ENCODE measurements around the gene RPS29. TPM values are rescaled to one million over a fixed set of nuclear protein-coding genes. Genes with fewer than 3 reads are reported as not detected.

RPS29 gene
- total and polyA plus RNA-seq, 10 of the 15 experiments (the other 5 are each of a cell fraction or from before 2014, with no cell fraction given), result 2,685 to 10,815 (median 4,359) TPM

DNA sequence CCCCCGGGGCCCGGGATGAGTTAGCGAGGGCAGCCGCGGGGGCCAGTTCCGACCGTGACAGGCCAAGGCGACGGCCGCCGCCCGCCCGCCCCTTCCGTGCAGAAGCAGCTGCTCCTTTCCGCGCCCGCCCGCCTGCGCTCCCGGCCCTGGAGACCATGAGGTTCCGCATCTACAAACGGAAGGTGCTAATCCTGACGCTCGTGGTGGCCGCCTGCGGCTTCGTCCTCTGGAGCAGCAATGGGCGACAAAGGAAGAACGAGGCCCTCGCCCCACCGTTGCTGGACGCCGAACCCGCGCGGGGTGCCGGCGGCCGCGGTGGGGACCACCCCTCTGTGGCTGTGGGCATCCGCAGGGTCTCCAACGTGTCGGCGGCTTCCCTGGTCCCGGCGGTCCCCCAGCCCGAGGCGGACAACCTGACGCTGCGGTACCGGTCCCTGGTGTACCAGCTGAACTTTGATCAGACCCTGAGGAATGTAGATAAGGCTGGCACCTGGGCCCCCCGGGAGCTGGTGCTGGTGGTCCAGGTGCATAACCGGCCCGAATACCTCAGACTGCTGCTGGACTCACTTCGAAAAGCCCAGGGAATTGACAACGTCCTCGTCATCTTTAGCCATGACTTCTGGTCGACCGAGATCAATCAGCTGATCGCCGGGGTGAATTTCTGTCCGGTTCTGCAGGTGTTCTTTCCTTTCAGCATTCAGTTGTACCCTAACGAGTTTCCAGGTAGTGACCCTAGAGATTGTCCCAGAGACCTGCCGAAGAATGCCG, 35.1 kb upstream of the RPS29 start (continued):
- TF ChIP-seq ZBED1 (IDR thresholded peaks at IDR 0.05; ENCODE audit: borderline replicate concordance) (0 out of 2 replicates have a peak, but pooled peaks have one; percentile 16), DPF2 (IDR thresholded peaks at IDR 0.05) (no peak), IKZF1 (conservative IDR thresholded peaks at IDR 0.05) (peak; percentile 76), BRCA1 (IDR thresholded peaks at IDR 0.05; ENCODE audit: low read depth, low read length) (no peak), YY1 (IDR thresholded peaks at IDR 0.05; ENCODE audit: low read depth, low read length) (no peak), ETV6 (conservative IDR thresholded peaks at IDR 0.05 in 1 of 2, IDR thresholded peaks at IDR 0.05 in 1 of 2; ENCODE audit: borderline replicate concordance in 1 of 2, low read depth in 1 of 2) (no peak), ZSCAN29 (IDR thresholded peaks at IDR 0.05) (no peak), MTA2 (IDR thresholded peaks at IDR 0.05; ENCODE audit: low read depth) (no peak), EGR1 (IDR thresholded peaks at IDR 0.05; ENCODE audit: borderline replicate concordance in 1 of 2, low read depth in 2 of 2, low read length in 2 of 2) (no peak), CEBPB (IDR thresholded peaks at IDR 0.05; ENCODE audit: borderline replicate concordance in 1 of 2, low read depth in 2 of 2, low read length in 2 of 2) (no peak), MYB (IDR thresholded peaks at IDR 0.05; ENCODE audit: borderline replicate concordance, low read depth, low read length) (no peak), FOS (IDR thresholded peaks at IDR 0.05; ENCODE audit: borderline replicate concordance, extremely low read depth, insufficient read length) (no peak), SIN3A (IDR thresholded peaks at IDR 0.05; ENCODE audit: low read depth, low read length) (peak; percentile 44; the same call in 1 of the 2 replicates), SRF (IDR thresholded peaks at IDR 0.05; ENCODE audit: low read depth in 2 of 2, low read length in 2 of 2) (no peak), FOXM1 (IDR thresholded peaks at IDR 0.05; ENCODE audit: low read depth, low read length) (no peak), WRNIP1 (IDR thresholded peaks at IDR 0.05; ENCODE audit: borderline replicate concordance, low read depth, low read length) (no peak), RUNX3 (IDR thresholded peaks at IDR 0.05; ENCODE audit: low read length) (no peak), SREBF2 (IDR thresholded peaks at IDR 0.05; ENCODE audit: low read length) (no peak), CHD4 (IDR thresholded peaks at IDR 0.05) (no peak)
- TF ChIP-seq, protein P1, sequence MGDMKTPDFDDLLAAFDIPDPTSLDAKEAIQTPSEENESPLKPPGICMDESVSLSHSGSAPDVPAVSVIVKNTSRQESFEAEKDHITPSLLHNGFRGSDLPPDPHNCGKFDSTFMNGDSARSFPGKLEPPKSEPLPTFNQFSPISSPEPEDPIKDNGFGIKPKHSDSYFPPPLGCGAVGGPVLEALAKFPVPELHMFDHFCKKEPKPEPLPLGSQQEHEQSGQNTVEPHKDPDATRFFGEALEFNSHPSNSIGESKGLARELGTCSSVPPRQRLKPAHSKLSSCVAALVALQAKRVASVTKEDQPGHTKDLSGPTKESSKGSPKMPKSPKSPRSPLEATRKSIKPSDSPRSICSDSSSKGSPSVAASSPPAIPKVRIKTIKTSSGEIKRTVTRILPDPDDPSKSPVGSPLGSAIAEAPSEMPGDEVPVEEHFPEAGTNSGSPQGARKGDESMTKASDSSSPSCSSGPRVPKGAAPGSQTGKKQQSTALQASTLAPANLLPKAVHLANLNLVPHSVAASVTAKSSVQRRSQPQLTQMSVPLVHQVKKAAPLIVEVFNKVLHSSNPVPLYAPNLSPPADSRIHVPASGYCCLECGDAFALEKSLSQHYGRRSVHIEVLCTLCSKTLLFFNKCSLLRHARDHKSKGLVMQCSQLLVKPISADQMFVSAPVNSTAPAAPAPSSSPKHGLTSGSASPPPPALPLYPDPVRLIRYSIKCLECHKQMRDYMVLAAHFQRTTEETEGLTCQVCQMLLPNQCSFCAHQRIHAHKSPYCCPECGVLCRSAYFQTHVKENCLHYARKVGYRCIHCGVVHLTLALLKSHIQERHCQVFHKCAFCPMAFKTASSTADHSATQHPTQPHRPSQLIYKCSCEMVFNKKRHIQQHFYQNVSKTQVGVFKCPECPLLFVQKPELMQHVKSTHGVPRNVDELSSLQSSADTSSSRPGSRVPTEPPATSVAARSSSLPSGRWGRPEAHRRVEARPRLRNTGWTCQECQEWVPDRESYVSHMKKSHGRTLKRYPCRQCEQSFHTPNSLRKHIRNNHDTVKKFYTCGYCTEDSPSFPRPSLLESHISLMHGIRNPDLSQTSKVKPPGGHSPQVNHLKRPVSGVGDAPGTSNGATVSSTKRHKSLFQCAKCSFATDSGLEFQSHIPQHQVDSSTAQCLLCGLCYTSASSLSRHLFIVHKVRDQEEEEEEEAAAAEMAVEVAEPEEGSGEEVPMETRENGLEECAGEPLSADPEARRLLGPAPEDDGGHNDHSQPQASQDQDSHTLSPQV (IDR thresholded peaks at IDR 0.05), result no peak
- TF ChIP-seq, protein P2, sequence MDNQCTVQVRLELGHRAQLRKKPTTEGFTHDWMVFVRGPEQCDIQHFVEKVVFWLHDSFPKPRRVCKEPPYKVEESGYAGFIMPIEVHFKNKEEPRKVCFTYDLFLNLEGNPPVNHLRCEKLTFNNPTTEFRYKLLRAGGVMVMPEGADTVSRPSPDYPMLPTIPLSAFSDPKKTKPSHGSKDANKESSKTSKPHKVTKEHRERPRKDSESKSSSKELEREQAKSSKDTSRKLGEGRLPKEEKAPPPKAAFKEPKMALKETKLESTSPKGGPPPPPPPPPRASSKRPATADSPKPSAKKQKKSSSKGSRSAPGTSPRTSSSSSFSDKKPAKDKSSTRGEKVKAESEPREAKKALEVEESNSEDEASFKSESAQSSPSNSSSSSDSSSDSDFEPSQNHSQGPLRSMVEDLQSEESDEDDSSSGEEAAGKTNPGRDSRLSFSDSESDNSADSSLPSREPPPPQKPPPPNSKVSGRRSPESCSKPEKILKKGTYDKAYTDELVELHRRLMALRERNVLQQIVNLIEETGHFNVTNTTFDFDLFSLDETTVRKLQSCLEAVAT (IDR thresholded peaks at IDR 0.05), result 0 out of 2 replicates have a peak, but pooled peaks have one; percentile 3
- TF ChIP-seq, protein P3, sequence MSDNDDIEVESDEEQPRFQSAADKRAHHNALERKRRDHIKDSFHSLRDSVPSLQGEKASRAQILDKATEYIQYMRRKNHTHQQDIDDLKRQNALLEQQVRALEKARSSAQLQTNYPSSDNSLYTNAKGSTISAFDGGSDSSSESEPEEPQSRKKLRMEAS (IDR thresholded peaks at IDR 0.05; ENCODE audit: low read depth, low read length), result peak; percentile 17; the same call in 1 of the 2 replicates
- TF ChIP-seq, protein P4, sequence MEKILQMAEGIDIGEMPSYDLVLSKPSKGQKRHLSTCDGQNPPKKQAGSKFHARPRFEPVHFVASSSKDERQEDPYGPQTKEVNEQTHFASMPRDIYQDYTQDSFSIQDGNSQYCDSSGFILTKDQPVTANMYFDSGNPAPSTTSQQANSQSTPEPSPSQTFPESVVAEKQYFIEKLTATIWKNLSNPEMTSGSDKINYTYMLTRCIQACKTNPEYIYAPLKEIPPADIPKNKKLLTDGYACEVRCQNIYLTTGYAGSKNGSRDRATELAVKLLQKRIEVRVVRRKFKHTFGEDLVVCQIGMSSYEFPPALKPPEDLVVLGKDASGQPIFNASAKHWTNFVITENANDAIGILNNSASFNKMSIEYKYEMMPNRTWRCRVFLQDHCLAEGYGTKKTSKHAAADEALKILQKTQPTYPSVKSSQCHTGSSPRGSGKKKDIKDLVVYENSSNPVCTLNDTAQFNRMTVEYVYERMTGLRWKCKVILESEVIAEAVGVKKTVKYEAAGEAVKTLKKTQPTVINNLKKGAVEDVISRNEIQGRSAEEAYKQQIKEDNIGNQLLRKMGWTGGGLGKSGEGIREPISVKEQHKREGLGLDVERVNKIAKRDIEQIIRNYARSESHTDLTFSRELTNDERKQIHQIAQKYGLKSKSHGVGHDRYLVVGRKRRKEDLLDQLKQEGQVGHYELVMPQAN (conservative IDR thresholded peaks at IDR 0.05), result peak; percentile 70; the same call in 1 of the 2 replicates

Measured in GM12878 (cell line).